A549 (cell line): ENCODE measurements around the gene LYST.

ENCODE experiments used
- ELK1 ChIP-seq: fragments of 150-350 bp; IDR thresholded peaks from 2 replicates; pipeline ENCODE4 v1.6.1; 2014; ENCODE audit warnings: low read depth, mild to moderate bottlenecking, low read length
- EP300 ChIP-seq, 2 experiments: fragments of >200 bp; sonication (Bioruptor Twin); formaldehyde crosslinking; IDR thresholded peaks; 2 replicates in 1 of 2; 3 replicates in 1 of 2; pipeline ENCODE4 v1.6.1; 2016 to 2017
- FOSL2 ChIP-seq, 2 experiments: fragments of 450-650 bp in 1 of 2; fragments of >200 bp in 1 of 2; sonication (Bioruptor Twin) in 1 of 2; formaldehyde crosslinking; IDR thresholded peaks; 2 replicates each; pipeline versions ENCODE4 v1.5.0 to v1.6.1; 2016 to 2020; ENCODE audit warnings: mild to moderate bottlenecking in 1 of 2, moderate library complexity in 1 of 2
- JUN ChIP-seq, 2 experiments: fragments of >200 bp; sonication (Bioruptor Twin); formaldehyde crosslinking; IDR thresholded peaks; 2 replicates in 1 of 2; 3 replicates in 1 of 2; pipeline ENCODE4 v1.6.1; 2016 to 2017
- NFE2L2 ChIP-seq: fragments of 150-350 bp; conservative IDR thresholded peaks from 2 replicates; pipeline ENCODE4 v1.6.1; 2014; ENCODE audit warnings: low read length
- NR3C1 ChIP-seq: fragments of >200 bp; sonication (Bioruptor Twin); formaldehyde crosslinking; IDR thresholded peaks from 3 replicates; pipeline ENCODE4 v1.6.1; 2017
- POLR2A ChIP-seq: IDR thresholded peaks from 2 replicates; pipeline ENCODE4 v1.6.1; 2012; ENCODE audit warnings: mild to moderate bottlenecking, low read length
- TF ChIP-seq, protein P1 (sequence below): fragments of >200 bp; sonication (Bioruptor Twin); formaldehyde crosslinking; IDR thresholded peaks from 3 replicates; pipeline ENCODE4 v1.5.1; 2016

- TF ChIP-seq, protein P1, sequence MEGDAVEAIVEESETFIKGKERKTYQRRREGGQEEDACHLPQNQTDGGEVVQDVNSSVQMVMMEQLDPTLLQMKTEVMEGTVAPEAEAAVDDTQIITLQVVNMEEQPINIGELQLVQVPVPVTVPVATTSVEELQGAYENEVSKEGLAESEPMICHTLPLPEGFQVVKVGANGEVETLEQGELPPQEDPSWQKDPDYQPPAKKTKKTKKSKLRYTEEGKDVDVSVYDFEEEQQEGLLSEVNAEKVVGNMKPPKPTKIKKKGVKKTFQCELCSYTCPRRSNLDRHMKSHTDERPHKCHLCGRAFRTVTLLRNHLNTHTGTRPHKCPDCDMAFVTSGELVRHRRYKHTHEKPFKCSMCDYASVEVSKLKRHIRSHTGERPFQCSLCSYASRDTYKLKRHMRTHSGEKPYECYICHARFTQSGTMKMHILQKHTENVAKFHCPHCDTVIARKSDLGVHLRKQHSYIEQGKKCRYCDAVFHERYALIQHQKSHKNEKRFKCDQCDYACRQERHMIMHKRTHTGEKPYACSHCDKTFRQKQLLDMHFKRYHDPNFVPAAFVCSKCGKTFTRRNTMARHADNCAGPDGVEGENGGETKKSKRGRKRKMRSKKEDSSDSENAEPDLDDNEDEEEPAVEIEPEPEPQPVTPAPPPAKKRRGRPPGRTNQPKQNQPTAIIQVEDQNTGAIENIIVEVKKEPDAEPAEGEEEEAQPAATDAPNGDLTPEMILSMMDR, result no peak
- no peak for TF ChIP-seq JUN (IDR thresholded peaks at IDR 0.05)
- no peak for TF ChIP-seq NFE2L2
- no peak for TF ChIP-seq ELK1
- TF ChIP-seq POLR2A, result no peak
- TF ChIP-seq EP300 (IDR thresholded peaks at IDR 0.05), result no peak
- no peak for TF ChIP-seq FOSL2 (IDR thresholded peaks at IDR 0.05)
- no peak for TF ChIP-seq FOSL2 (CRISPR knock-in tag; IDR thresholded peaks at IDR 0.05)
- no peak for TF ChIP-seq NR3C1
Observed at GRCh38 chr1:235646463-235646862, 220.2 kb downstream of the LYST start.
